HCT116 (cell line): ENCODE measurements around the gene KANK4.

Experiments used
- CTCF ChIP-seq, 3 experiments: fragments of 200-600 bp in 1 of 3; sonication (generic) in 1 of 3; IDR thresholded peaks in 2 of 3; conservative IDR thresholded peaks in 1 of 3; 2 replicates each; pipeline ENCODE4 v1.5.1; 2012 to 2017; ENCODE audit warnings: low read depth in 2 of 3, low read length in 2 of 3, antibody characterized with exemption in 1 of 3, borderline replicate concordance in 1 of 3, control low read depth in 1 of 3, mild to moderate bottlenecking in 1 of 3, mixed read lengths in 1 of 3, mixed run types in 1 of 3, moderate library complexity in 1 of 3; ENCODE audit not compliant: insufficient read depth in 1 of 3
- EZH2phosphoT487 ChIP-seq: fragments of 200-600 bp; IDR thresholded peaks from 2 replicates; pipeline ENCODE4 v1.6.1; 2018; ENCODE audit warnings: antibody characterized with exemption, borderline replicate concordance

DNA sequence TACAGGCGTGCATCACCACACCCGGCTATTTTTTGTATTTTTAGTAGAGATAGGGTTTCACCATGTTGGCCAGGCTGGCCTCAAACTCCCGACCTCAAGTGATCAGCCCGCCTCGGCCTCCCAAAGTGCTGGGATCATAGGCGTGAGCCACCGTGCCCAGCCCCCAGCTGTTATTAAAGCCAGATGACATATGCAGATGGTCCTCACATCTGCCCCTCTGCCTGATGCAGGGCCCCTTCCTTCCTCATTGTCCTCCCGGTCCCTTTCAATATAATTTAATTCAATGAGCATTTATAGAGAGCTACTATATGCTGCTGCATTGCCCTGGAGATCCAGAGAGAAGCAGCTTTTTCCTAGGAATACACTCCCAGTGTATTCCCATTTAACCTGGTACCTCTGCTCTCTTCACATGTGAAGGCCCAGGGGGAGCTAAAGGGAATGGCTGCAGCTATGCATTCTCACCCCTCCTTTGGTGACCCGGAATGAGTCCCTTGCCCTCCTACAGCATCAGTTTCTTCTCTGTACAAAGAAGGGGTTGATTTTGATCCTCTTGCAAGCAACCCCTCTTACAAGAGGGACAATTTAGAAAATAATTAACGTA lies 69.0 kb downstream of the KANK4 start:
- TF ChIP-seq EZH2phosphoT487: no peak
- no peak for TF ChIP-seq CTCF (IDR thresholded peaks at IDR 0.05 in 2 of 3, conservative IDR thresholded peaks at IDR 0.05 in 1 of 3; ENCODE audit: borderline replicate concordance in 1 of 3, insufficient read depth in 1 of 3, low read depth in 2 of 3, low read length in 2 of 3)
